IPS-NIHi11 (cell line): ENCODE measurements around the gene CXCR6.

ENCODE experiments used
- DNase-seq: peaks from one replicate; pipeline ENCODE4 v3.0.0; 2012; ENCODE audit warnings: mixed read lengths, low spot score

Gene CXCR6

GRCh38 chr3:45948881-45949280 is 5.6 kb downstream of the CXCR6 start:
- no peak for DNase-seq

GRCh38 chr3:45949432-45949831 is 6.2 kb downstream of the CXCR6 start:
- DNase-seq: no peak

- DNase-seq: no peak
These were observed 6.9 kb downstream of the CXCR6 start for GRCh38 chr3:45950131-45950530.

- no peak for DNase-seq
These were observed 7.7 kb downstream of the CXCR6 start for GRCh38 chr3:45950686-45951600.

GRCh38 chr3:45951946-45952345 is 8.7 kb downstream of the CXCR6 start:
- DNase-seq: no peak

- no peak for DNase-seq
These were observed 9.2 kb downstream of the CXCR6 start for GRCh38 chr3:45952456-45952855.

- no peak for DNase-seq
These were observed 10.3 kb downstream of the CXCR6 start for GRCh38 chr3:45953536-45953935.

GRCh38 chr3:45954306-45954705 is 11.0 kb downstream of the CXCR6 start:
- no peak for DNase-seq

- DNase-seq: no peak
These were observed 11.9 kb downstream of the CXCR6 start for GRCh38 chr3:45955017-45955647.

- DNase-seq: no peak
These were observed 12.4 kb downstream of the CXCR6 start for GRCh38 chr3:45955706-45956105.

GRCh38 chr3:45957586-45957985 is 14.3 kb downstream of the CXCR6 start:
- DNase-seq: no peak

GRCh38 chr3:45958321-45958791 is 15.1 kb downstream of the CXCR6 start:
- DNase-seq: no peak

GRCh38 chr3:45959201-45959600 is 15.9 kb downstream of the CXCR6 start:
- DNase-seq: no peak

GRCh38 chr3:45960289-45960688 is 17.0 kb downstream of the CXCR6 start:
- no peak for DNase-seq

GRCh38 chr3:45962033-45962432 is 18.8 kb downstream of the CXCR6 start:
- no peak for DNase-seq

- no peak for DNase-seq
These were observed 20.9 kb downstream of the CXCR6 start for GRCh38 chr3:45964139-45964538.

GRCh38 chr3:45965253-45965652 is 22.0 kb downstream of the CXCR6 start:
- DNase-seq: no peak

- DNase-seq: no peak
These were observed 22.4 kb downstream of the CXCR6 start for GRCh38 chr3:45965653-45966052.

GRCh38 chr3:45966371-45966791 is 23.1 kb downstream of the CXCR6 start:
- no peak for DNase-seq

- DNase-seq: no peak
These were observed 23.8 kb downstream of the CXCR6 start for GRCh38 chr3:45966950-45967640.

GRCh38 chr3:45967724-45968123 is 24.5 kb downstream of the CXCR6 start:
- no peak for DNase-seq

- no peak for DNase-seq
These were observed 24.9 kb downstream of the CXCR6 start for GRCh38 chr3:45968149-45968548.

- peak; percentile 20 for DNase-seq
These were observed 25.4 kb downstream of the CXCR6 start for GRCh38 chr3:45968706-45969105.
